ENCODE data around the gene NLRP14.

DNA sequence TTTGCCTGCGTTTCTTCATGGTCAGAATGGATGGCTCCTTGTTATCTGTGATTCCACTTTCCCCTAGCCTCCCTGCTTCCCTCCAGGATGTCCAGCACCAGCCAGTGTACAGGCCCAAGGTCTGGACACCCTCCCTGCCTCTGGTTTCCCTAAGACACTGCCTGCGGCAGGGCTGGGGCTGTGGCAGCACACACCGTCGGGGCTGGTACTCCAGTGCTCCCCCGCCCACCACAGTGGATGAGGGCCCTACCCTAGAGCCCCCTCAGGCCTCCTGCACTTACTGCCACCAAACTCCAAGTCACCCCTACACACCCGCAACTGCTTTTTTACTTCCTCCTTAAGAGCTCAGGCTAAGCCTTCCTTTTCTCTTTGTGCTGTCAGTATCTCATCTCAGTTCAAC is 29.1 kb upstream of the NLRP14 start:
- no peak for TF ChIP-seq EP300 (IDR thresholded peaks at IDR 0.05; ENCODE audit: borderline replicate concordance)
- TF ChIP-seq, protein P1, sequence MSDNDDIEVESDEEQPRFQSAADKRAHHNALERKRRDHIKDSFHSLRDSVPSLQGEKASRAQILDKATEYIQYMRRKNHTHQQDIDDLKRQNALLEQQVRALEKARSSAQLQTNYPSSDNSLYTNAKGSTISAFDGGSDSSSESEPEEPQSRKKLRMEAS (IDR thresholded peaks at IDR 0.05) = no peak
- TF ChIP-seq CEBPB (IDR thresholded peaks at IDR 0.05) = no peak
- no peak for TF ChIP-seq TEAD4 (IDR thresholded peaks at IDR 0.05)
- TF ChIP-seq RAD21 (IDR thresholded peaks at IDR 0.05; ENCODE audit: low read depth) = no peak
- no peak for TF ChIP-seq TCF12 (IDR thresholded peaks at IDR 0.05; ENCODE audit: low read depth)
- TF ChIP-seq FOXM1 (IDR thresholded peaks at IDR 0.05; ENCODE audit: borderline replicate concordance, low read depth) = no peak
- TF ChIP-seq TAF1 (IDR thresholded peaks at IDR 0.05; ENCODE audit: low read depth) = no peak
- no peak for TF ChIP-seq EGR1 (IDR thresholded peaks at IDR 0.05)
